Measurements from ENCODE around the gene VPS26B.

DNA sequence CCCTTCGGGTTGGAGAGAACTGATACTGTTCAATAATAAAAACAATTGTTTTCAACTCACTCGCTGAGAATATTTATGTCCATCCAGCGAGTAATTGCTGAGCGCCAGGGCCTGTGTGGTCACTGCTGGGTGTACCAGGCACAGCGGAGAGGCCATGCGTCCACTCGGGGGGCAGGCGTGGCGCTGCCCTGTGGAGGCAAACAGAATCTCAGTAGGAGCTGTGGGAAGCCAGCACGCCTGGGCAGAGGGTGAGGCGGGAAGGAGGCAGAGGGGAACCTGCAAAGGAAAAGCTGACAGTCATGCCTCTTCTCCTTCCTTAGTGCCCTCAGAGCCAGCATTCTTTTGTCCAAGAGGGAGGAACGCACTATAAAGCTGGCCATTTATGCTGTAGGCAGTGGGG, 63.1 kb downstream of the VPS26B start:
- no peak for TF ChIP-seq POLR2A (IDR thresholded peaks at IDR 0.05)
- TF ChIP-seq, protein P1, sequence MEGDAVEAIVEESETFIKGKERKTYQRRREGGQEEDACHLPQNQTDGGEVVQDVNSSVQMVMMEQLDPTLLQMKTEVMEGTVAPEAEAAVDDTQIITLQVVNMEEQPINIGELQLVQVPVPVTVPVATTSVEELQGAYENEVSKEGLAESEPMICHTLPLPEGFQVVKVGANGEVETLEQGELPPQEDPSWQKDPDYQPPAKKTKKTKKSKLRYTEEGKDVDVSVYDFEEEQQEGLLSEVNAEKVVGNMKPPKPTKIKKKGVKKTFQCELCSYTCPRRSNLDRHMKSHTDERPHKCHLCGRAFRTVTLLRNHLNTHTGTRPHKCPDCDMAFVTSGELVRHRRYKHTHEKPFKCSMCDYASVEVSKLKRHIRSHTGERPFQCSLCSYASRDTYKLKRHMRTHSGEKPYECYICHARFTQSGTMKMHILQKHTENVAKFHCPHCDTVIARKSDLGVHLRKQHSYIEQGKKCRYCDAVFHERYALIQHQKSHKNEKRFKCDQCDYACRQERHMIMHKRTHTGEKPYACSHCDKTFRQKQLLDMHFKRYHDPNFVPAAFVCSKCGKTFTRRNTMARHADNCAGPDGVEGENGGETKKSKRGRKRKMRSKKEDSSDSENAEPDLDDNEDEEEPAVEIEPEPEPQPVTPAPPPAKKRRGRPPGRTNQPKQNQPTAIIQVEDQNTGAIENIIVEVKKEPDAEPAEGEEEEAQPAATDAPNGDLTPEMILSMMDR (IDR thresholded peaks at IDR 0.05): no peak

Measured in Peyer's patch (tissue), 4 donors.